HG03565 (cell line): ENCODE measurements around the gene MYH1.

Experiments used
- ATAC-seq: cut with Tn5 transposase; IDR thresholded peaks from one replicate; pipeline ENCODE4 v1.9.1; 2021; ENCODE audit warnings: mild to moderate bottlenecking, moderate library complexity; ENCODE audit not compliant: unreplicated experiment

Gene MYH1

GRCh38 chr17:10492004-10492403 lies 26.3 kb downstream of the MYH1 start:
- ATAC-seq = no peak

DNA sequence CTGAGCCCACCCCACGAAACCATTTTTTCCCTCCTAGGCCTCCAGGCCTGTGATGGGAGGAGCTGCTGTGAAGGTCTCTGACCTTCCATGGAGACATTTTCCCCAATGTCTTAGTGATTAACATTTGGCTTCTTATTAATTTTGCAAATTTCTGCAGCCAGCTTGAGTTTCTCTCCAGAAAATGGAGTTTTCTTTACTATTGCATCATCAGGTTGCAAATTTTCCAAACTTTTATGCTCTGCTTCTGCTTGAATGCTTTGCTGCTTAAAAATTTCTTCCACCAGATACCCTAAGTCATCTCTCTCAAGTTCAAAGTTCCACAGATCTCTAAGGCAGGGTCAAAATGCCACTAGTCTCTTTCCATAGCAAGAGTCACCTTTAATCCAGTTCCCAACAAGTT lies 36.1 kb downstream of the MYH1 start:
- no peak for ATAC-seq

GRCh38 chr17:10477701-10478100 lies 40.6 kb downstream of the MYH1 start:
- no peak for ATAC-seq

DNA sequence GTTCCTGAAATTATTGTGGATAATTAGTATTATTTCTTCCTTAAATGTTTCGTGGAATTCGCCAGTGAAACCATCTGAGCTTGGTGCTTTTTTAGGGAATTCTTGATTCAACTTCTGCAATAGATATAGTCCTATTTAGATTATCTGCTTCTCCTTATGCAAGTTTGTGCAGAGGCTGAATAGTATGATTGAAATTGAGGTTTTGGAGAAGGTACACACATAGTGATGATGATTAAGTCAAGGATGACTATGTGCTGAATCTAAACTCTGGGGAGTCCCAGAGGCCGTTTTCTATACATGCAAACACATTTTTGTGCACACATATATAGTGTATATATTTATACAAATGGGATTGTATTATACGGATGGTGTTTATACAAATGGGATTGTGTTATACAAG lies 43.8 kb downstream of the MYH1 start:
- no peak for ATAC-seq

DNA sequence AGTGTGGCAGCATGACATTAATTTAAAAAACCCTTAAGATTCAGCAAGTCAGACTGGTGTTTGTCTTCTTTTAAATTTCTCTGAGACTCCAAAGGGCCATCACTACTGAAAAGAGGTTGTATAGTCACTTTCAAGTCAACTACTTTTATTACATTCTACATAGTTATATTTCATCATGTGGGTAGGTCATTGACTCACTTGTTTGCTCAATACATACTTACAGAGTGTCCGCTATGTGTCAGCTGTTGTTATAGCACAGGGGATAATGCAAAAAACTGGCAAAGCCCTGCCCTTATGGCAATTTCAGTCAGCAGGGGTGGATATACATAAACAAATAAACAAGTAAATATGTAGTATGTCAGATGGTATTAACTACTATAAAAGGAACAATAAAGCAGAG lies 46.5 kb downstream of the MYH1 start:
- ATAC-seq = no peak

DNA sequence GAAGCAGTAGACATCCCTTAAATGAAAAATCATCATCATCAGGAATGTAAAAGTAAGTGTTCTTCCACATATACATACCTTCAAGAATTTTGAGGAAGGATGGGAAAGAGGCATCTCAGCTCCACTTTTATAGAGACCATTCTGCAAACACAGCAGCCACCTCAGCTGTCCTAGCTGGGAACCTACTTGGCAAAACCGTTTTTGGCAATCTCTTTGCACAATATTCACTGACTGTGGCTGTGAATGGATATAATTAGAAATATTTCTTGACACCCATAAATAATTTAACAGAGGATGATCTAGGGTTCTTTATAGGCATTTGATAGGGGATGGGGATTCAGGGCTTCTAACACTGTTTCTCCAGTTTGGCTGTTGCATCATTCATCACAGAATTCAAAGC lies 48.9 kb downstream of the MYH1 start, which contains the start of gene MYH4:
Gene MYH4, minus strand, starts transcription at position 101 of the 400 bp plus-strand sequence. CDS start 2,814 bp downstream, outside the sequence.
- ATAC-seq = no peak

GRCh38 chr17:10463402-10463801 lies 54.9 kb downstream of the MYH1 start:
- no peak for ATAC-seq

- ATAC-seq = no peak
Observed at GRCh38 chr17:10460062-10460461, 58.3 kb downstream of the MYH1 start.

- no peak for ATAC-seq
Observed at GRCh38 chr17:10458701-10459100, 59.6 kb downstream of the MYH1 start.

DNA sequence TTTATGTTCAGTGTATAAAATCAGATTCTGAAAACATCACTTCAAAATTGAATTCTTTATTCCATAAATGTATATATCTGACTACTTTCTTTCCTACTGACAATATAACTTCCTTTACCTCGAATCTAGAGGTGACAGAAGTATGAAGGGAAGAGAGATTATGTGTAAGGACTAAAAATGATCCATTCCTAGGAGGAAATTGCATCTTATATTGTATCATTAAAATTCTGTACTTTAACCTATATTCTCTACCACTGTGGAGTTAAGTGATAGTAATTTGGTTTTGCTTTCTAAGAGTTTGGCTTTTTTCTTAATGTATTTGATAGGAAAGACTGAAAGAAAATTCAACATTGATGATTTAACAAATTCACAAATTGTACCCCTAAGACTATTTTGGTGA lies 60.4 kb downstream of the MYH1 start:
- no peak for ATAC-seq

GRCh38 chr17:10447026-10447931 lies 71.1 kb downstream of the MYH1 start:
- no peak for ATAC-seq
